ENCODE results near the gene WRAP73. TPM values are rescaled to one million over a fixed set of nuclear protein-coding genes. Genes with fewer than 3 reads are reported as not detected.
A peak's percentile ranks its signal among the peaks of the same experiment; 100 is the strongest.

Gene WRAP73
- total and polyA plus RNA-seq, 9 of the 15 experiments (the other 6 are each of a cell fraction or from before 2014, with no cell fraction given), result 4.3 to 51.8 (median 30.1) TPM

DNA sequence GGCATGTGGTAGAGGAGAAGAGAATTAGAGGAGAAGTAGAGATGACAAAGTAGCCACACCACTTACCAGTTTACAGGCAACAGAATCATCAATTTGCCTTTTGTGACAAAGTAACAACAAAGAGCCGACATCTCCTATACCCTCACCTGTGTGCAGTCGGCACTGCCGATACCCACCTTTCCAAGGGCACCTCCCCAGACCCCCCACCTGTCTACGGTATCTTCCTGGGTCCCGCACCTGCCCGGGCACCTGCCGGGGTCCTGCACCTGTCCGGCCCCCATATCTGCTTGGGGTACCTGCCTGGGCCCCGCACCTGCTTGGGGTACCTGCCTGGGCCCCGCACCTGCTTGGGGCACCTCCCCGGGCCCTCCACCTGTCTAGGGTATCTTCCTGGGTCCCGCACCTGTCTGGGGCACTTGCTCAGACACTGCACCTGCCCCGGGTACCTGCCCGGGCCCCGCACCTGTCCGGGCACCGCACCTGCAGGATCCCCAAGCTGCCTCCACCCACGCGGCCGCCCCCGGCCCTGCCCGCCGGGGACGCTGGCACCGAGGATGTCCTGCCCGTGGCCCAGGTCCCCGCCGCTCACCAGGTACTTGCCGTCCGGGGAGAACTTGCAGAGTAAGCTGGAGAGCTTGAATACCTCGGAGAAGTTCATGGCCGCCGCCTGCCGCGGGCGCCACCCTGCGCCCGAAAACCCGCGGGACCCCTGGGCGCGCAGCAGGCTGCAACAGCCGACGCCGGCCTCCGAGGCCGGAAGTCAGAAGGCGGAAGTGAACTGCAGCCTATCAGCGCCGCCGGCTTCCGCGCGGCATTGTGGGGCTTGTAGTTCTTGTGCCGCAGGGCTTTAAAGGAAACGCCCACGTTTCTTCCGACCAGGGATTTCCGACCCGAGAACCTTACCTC, at the start of gene WRAP73 (continued):
- TF ChIP-seq, protein P1, sequence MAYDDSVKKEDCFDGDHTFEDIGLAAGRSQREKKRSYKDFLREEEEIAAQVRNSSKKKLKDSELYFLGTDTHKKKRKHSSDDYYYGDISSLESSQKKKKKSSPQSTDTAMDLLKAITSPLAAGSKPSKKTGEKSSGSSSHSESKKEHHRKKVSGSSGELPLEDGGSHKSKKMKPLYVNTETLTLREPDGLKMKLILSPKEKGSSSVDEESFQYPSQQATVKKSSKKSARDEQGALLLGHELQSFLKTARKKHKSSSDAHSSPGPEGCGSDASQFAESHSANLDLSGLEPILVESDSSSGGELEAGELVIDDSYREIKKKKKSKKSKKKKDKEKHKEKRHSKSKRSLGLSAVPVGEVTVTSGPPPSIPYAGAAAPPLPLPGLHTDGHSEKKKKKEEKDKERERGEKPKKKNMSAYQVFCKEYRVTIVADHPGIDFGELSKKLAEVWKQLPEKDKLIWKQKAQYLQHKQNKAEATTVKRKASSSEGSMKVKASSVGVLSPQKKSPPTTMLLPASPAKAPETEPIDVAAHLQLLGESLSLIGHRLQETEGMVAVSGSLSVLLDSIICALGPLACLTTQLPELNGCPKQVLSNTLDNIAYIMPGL (CRISPR knock-in tag; IDR thresholded peaks at IDR 0.05), result no peak; the same call in 1 of the 2 replicates
- TF ChIP-seq MAFK (IDR thresholded peaks at IDR 0.05; ENCODE audit: low read length) (no peak), ZNF253 (CRISPR knock-in tag; conservative IDR thresholded peaks at IDR 0.05) (no peak), POLR2AphosphoS5 (IDR thresholded peaks at IDR 0.05; ENCODE audit: control insufficient read depth, insufficient read depth, low read depth, low read length) (peak; percentile 42; the same call in 1 of the 2 replicates), CAMTA2 (CRISPR knock-in tag; conservative IDR thresholded peaks at IDR 0.05) (no peak)
- TF ChIP-seq, protein P2, sequence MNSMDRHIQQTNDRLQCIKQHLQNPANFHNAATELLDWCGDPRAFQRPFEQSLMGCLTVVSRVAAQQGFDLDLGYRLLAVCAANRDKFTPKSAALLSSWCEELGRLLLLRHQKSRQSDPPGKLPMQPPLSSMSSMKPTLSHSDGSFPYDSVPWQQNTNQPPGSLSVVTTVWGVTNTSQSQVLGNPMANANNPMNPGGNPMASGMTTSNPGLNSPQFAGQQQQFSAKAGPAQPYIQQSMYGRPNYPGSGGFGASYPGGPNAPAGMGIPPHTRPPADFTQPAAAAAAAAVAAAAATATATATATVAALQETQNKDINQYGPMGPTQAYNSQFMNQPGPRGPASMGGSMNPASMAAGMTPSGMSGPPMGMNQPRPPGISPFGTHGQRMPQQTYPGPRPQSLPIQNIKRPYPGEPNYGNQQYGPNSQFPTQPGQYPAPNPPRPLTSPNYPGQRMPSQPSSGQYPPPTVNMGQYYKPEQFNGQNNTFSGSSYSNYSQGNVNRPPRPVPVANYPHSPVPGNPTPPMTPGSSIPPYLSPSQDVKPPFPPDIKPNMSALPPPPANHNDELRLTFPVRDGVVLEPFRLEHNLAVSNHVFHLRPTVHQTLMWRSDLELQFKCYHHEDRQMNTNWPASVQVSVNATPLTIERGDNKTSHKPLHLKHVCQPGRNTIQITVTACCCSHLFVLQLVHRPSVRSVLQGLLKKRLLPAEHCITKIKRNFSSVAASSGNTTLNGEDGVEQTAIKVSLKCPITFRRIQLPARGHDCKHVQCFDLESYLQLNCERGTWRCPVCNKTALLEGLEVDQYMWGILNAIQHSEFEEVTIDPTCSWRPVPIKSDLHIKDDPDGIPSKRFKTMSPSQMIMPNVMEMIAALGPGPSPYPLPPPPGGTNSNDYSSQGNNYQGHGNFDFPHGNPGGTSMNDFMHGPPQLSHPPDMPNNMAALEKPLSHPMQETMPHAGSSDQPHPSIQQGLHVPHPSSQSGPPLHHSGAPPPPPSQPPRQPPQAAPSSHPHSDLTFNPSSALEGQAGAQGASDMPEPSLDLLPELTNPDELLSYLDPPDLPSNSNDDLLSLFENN (IDR thresholded peaks at IDR 0.05; ENCODE audit: low read depth in 2 of 2, low read length in 2 of 2), result no peak
- TF ChIP-seq, protein P3, sequence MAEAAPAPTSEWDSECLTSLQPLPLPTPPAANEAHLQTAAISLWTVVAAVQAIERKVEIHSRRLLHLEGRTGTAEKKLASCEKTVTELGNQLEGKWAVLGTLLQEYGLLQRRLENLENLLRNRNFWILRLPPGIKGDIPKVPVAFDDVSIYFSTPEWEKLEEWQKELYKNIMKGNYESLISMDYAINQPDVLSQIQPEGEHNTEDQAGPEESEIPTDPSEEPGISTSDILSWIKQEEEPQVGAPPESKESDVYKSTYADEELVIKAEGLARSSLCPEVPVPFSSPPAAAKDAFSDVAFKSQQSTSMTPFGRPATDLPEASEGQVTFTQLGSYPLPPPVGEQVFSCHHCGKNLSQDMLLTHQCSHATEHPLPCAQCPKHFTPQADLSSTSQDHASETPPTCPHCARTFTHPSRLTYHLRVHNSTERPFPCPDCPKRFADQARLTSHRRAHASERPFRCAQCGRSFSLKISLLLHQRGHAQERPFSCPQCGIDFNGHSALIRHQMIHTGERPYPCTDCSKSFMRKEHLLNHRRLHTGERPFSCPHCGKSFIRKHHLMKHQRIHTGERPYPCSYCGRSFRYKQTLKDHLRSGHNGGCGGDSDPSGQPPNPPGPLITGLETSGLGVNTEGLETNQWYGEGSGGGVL (CRISPR knock-in tag; IDR thresholded peaks at IDR 0.05), result no peak
- TF ChIP-seq, protein P4, sequence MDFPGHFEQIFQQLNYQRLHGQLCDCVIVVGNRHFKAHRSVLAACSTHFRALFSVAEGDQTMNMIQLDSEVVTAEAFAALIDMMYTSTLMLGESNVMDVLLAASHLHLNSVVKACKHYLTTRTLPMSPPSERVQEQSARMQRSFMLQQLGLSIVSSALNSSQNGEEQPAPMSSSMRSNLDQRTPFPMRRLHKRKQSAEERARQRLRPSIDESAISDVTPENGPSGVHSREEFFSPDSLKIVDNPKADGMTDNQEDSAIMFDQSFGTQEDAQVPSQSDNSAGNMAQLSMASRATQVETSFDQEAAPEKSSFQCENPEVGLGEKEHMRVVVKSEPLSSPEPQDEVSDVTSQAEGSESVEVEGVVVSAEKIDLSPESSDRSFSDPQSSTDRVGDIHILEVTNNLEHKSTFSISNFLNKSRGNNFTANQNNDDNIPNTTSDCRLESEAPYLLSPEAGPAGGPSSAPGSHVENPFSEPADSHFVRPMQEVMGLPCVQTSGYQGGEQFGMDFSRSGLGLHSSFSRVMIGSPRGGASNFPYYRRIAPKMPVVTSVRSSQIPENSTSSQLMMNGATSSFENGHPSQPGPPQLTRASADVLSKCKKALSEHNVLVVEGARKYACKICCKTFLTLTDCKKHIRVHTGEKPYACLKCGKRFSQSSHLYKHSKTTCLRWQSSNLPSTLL (IDR thresholded peaks at IDR 0.05), result no peak
- TF ChIP-seq, protein P5, sequence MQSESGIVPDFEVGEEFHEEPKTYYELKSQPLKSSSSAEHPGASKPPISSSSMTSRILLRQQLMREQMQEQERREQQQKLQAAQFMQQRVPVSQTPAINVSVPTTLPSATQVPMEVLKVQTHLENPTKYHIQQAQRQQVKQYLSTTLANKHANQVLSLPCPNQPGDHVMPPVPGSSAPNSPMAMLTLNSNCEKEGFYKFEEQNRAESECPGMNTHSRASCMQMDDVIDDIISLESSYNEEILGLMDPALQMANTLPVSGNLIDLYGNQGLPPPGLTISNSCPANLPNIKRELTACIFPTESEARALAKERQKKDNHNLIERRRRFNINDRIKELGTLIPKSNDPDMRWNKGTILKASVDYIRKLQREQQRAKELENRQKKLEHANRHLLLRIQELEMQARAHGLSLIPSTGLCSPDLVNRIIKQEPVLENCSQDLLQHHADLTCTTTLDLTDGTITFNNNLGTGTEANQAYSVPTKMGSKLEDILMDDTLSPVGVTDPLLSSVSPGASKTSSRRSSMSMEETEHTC (IDR thresholded peaks at IDR 0.05), result no peak
- TF ChIP-seq, protein P6, sequence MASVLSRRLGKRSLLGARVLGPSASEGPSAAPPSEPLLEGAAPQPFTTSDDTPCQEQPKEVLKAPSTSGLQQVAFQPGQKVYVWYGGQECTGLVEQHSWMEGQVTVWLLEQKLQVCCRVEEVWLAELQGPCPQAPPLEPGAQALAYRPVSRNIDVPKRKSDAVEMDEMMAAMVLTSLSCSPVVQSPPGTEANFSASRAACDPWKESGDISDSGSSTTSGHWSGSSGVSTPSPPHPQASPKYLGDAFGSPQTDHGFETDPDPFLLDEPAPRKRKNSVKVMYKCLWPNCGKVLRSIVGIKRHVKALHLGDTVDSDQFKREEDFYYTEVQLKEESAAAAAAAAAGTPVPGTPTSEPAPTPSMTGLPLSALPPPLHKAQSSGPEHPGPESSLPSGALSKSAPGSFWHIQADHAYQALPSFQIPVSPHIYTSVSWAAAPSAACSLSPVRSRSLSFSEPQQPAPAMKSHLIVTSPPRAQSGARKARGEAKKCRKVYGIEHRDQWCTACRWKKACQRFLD (CRISPR knock-in tag; IDR thresholded peaks at IDR 0.05), result 0 out of 2 replicates have a peak, but pooled peaks have one; percentile 64
- TF ChIP-seq, protein P7, sequence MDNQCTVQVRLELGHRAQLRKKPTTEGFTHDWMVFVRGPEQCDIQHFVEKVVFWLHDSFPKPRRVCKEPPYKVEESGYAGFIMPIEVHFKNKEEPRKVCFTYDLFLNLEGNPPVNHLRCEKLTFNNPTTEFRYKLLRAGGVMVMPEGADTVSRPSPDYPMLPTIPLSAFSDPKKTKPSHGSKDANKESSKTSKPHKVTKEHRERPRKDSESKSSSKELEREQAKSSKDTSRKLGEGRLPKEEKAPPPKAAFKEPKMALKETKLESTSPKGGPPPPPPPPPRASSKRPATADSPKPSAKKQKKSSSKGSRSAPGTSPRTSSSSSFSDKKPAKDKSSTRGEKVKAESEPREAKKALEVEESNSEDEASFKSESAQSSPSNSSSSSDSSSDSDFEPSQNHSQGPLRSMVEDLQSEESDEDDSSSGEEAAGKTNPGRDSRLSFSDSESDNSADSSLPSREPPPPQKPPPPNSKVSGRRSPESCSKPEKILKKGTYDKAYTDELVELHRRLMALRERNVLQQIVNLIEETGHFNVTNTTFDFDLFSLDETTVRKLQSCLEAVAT (IDR thresholded peaks at IDR 0.05), result no peak
